HFFc6 (cell line): Measurements from ENCODE around the gene PACRG. TPM values are rescaled to one million over a fixed set of nuclear protein-coding genes. Genes with fewer than 3 reads are reported as not detected.

ENCODE experiments used
- DNase-seq: peaks from one replicate; pipeline ENCODE4 v3.0.0-alpha.2; 2018
- H3K27ac Mint-ChIP-seq: 2 replicates; pipeline ENCODE4 v1.8.0; 2020; ENCODE audit warnings: mild to moderate bottlenecking, mixed read lengths
- H3K27me3 Mint-ChIP-seq: 2 replicates; pipeline ENCODE4 v1.8.0; 2021; ENCODE audit warnings: mild to moderate bottlenecking, moderate library complexity, mixed read lengths; ENCODE audit not compliant: insufficient read depth
- H3K36me3 Mint-ChIP-seq: 2 replicates; pipeline ENCODE4 v1.8.0; 2021; ENCODE audit warnings: low read depth, mixed read lengths
- H3K4me1 Mint-ChIP-seq: 2 replicates; pipeline ENCODE4 v1.8.0; 2020; ENCODE audit warnings: low read depth, mixed read lengths
- H3K4me3 Mint-ChIP-seq: 2 replicates; pipeline ENCODE4 v1.8.0; 2020; ENCODE audit warnings: mild to moderate bottlenecking, moderate library complexity, mixed read lengths
- H3K9me3 Mint-ChIP-seq: 2 replicates; pipeline ENCODE4 v1.8.0; 2020; ENCODE audit warnings: mild to moderate bottlenecking, mixed read lengths
- total RNA-seq, 6 experiments: library from RNA; stranded (reverse); fragmentation: NEBNext Ultra II Directional; extraction: Animal tissue kit (Norgen Biotek cat#: 25700); gene quantifications; 2 replicates in 1 of 6; 3 replicates in 5 of 6; pipeline ENCODE4 v1.2.3, GENCODE V29; 2021
- TF ChIP-seq, protein P1 (sequence below): fragments of 200-600 bp; sonication (generic); IDR thresholded peaks from 2 replicates; pipeline ENCODE4 v1.5.0; 2021; ENCODE audit warnings: antibody characterized with exemption, mild to moderate bottlenecking

The PACRG gene
- total RNA-seq, 6 experiments from 2014 or later: not detected

DNA sequence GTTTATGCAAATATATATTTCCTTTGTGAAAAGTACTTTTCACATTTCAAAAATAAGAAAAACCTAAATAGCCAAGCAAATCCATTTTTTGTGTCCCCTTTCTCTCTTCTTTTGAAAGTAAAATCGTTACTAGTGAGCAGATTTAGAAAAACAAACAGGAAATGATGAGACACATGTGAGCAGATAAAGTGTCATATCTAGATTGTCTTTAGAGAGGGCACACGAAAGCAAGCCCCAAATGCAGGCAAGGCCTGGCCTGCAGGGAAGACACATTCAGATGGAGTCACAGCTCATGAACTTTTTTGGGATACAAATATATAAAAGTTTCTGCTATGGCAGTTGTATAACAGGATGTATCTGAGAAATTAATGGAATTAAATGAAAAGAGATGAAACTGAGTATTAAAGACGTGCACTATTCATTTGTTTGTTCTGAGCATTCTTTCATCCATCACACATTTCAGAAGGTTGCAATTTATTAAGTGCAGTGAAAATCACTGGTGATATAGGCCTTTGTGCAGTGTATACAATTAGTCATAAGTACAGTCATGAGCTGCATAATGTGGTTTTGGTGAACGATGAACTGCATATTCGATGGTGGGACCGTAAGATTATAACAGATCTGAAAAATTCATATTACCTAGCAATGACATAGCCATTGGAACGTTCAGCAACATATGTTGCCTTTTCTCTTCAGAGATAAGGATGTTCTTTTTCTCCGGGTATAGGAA, 101.4 kb downstream of the PACRG start:
- Mint-ChIP-seq H3K36me3 (no peaks in the 10 kb centered on the region), H3K4me3 (no peak overlapping the region), H3K27me3 (no peaks in the 10 kb centered on the region), H3K4me1 (no peaks in the 10 kb centered on the region), H3K9me3 (peaks cover 38% of the 10 kb centered on the region), H3K27ac (no peak overlapping the region)
- TF ChIP-seq, protein P1, sequence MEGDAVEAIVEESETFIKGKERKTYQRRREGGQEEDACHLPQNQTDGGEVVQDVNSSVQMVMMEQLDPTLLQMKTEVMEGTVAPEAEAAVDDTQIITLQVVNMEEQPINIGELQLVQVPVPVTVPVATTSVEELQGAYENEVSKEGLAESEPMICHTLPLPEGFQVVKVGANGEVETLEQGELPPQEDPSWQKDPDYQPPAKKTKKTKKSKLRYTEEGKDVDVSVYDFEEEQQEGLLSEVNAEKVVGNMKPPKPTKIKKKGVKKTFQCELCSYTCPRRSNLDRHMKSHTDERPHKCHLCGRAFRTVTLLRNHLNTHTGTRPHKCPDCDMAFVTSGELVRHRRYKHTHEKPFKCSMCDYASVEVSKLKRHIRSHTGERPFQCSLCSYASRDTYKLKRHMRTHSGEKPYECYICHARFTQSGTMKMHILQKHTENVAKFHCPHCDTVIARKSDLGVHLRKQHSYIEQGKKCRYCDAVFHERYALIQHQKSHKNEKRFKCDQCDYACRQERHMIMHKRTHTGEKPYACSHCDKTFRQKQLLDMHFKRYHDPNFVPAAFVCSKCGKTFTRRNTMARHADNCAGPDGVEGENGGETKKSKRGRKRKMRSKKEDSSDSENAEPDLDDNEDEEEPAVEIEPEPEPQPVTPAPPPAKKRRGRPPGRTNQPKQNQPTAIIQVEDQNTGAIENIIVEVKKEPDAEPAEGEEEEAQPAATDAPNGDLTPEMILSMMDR: no peak
- DNase-seq: no peak

DNA sequence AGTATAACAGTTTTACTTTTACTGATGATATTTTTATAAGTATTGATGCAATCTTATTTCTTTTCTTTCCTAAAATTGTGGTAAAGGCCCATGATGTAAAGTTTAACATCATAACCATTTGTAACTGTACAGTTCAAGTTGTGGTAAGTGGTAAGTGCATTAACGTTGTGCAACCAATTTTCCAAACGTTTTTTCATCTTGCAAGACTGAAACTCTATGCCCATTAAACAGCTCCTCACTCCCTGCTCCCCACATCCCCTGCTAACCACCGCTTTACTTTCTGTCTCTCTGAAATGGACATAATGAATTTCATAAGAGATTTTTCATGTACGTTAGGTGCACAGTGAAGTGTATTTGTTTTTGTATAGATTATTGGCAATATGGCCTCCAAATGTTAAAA, 106.0 kb downstream of the PACRG start:
- DNase-seq: no peak
- Mint-ChIP-seq H3K9me3 (peaks cover 24% of the 10 kb centered on the region), H3K4me1 (no peaks in the 10 kb centered on the region), H3K27me3 (no peaks in the 10 kb centered on the region), H3K4me3 (no peak overlapping the region), H3K27ac (no peak overlapping the region), H3K36me3 (no peaks in the 10 kb centered on the region)
- TF ChIP-seq, protein P1: no peak

DNA sequence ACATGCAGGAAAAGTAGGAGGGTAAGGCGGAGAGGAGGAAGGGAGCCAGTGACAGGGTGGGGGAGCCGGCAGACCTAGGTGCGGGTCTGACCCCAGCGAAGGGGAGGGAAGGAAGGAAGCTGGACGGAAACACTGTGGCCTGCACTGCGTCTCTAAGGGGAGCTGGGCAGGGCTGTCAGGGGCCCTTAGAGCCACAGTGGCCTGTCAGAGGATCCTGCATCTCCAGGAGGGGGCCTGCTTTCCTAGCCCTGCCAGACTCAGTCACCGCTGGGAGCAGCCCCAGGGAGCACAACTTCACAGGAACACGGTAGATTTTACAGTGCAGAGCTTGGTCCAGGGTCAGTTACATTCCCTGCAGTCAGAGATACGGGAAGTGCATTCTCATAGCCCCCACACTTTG, 118.2 kb downstream of the PACRG start:
- Mint-ChIP-seq H3K9me3 (peaks cover 5% of the 10 kb centered on the region; the same call in 1 of the 2 replicates), H3K27me3 (no peaks in the 10 kb centered on the region), H3K36me3 (no peaks in the 10 kb centered on the region), H3K27ac (no peak overlapping the region), H3K4me1 (no peaks in the 10 kb centered on the region), H3K4me3 (no peak overlapping the region)
- DNase-seq: no peak
- TF ChIP-seq, protein P1: no peak

DNA sequence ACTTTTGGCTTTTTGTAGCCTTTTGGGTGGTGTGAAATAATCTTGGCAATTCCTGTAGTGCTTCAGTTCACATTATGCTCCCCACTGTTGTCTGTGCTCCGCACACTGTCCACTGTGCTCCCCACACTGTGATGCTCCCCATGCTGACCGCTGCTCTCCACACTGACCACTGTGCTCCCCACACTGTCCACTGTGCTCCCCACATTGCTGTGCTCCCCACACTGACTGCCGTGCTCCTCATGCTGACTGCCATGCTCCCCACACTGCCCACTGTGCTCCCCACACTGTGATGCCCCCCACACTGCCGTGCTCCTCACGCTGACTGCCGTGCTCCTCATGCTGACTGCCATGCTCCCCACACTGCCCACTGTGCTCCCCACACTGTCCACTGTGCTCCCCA, 118.9 kb downstream of the PACRG start:
- peaks cover 5% of the 10 kb centered on the region; the same call in 1 of the 2 replicates for H3K9me3 Mint-ChIP-seq
- TF ChIP-seq, protein P1: no peak

DNA sequence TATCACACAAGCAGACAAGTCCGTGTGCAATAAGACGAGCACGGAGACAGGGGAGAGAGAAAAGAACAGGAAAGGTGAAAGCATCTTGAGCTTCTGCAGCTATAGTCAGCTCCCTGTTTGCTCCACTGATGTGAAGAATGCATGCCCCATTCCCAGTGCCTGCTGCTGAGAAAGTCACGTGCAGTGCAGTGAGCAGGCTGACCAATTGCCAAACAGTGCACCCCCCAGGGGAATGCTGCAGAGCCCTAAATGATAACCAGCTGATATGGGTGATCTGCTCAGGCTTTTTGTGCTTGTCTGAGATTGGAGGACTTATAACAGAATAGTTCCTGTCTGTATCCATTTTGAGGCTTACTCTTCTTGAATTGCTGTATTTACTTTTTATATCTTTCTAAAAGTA, 121.5 kb downstream of the PACRG start:
- H3K36me3 Mint-ChIP-seq: no peaks in the 10 kb centered on the region
- no peak for DNase-seq
- peaks cover 4% of the 10 kb centered on the region; the same call in 1 of the 2 replicates for H3K9me3 Mint-ChIP-seq

More for the DNA sequence above, 118.9 kb downstream of the PACRG start:
- H3K27me3 Mint-ChIP-seq: no peaks in the 10 kb centered on the region; the same call in 1 of the 2 replicates
- H3K36me3 Mint-ChIP-seq: no peaks in the 10 kb centered on the region
- H3K4me3 Mint-ChIP-seq: no peak overlapping the region
- no peaks in the 10 kb centered on the region for H3K4me1 Mint-ChIP-seq
- no peak for DNase-seq
- no peak overlapping the region for H3K27ac Mint-ChIP-seq

More for the DNA sequence above, 121.5 kb downstream of the PACRG start:
- H3K4me1 Mint-ChIP-seq: no peaks in the 10 kb centered on the region
- TF ChIP-seq, protein P1: no peak
- H3K27me3 Mint-ChIP-seq: no peaks in the 10 kb centered on the region; the same call in 1 of the 2 replicates
- no peak overlapping the region for H3K27ac Mint-ChIP-seq
- H3K4me3 Mint-ChIP-seq: no peak overlapping the region
